ENCODE measurements around the gene CLEC20A. TPM values are rescaled to one million over a fixed set of nuclear protein-coding genes. Genes with fewer than 3 reads are reported as not detected.
"Not testable (repeated sequence)": the region's sequence is repeated elsewhere in the genome, so short reads cannot be mapped to it uniquely, and the experiment has no call there.

CLEC20A gene
- total RNA-seq, 2 donors from 2014 or later = 0.33 to 1.5 TPM

GRCh38 chr1:178504286-178504685, 7.5 kb upstream of the CLEC20A start:
- Mint-ChIP-seq H3K4me3 (no peak overlapping the region), H3K9me3 (no peaks in the 10 kb centered on the region), H3K4me1 (peaks cover 16% of the 10 kb centered on the region), H3K36me3 (ENCODE audit: low read depth) (no peaks in the 10 kb centered on the region), H3K27me3 (ENCODE audit: insufficient read depth) (peaks cover 45% of the 10 kb centered on the region), H3K27ac (no peak overlapping the region)
- H3K4me1 ChIP-seq (ENCODE audit: control insufficient read depth, insufficient read depth, low read length) = peaks cover 5% of the 10 kb centered on the region
- no peak for TF ChIP-seq CTCF (conservative IDR thresholded peaks at IDR 0.05)
- no peak overlapping the region for H3K9ac ChIP-seq (ENCODE audit: extremely low read depth, low read length, poor library complexity, severe bottlenecking)
- peak; percentile 34 for DNase-seq
- H3K9me3 ChIP-seq (ENCODE audit: control insufficient read depth, low read length) = no peaks in the 10 kb centered on the region
- no peak overlapping the region for H3K27ac ChIP-seq (ENCODE audit: low read depth, low read length)
- peaks cover 56% of the 10 kb centered on the region for H3K27me3 ChIP-seq (ENCODE audit: control insufficient read depth, insufficient read depth, low read length, poor library complexity, severe bottlenecking)
- H3K4me3 ChIP-seq (ENCODE audit: low read length) = no peak overlapping the region
- no peaks in the 10 kb centered on the region for H3K36me3 ChIP-seq (ENCODE audit: control insufficient read depth, insufficient read depth, low read length)
- 93 to 96% methylated on average over 4 of the region's 4 CpGs for WGBS, 2 experiments (ENCODE audit: insufficient coverage in 1 of 2, insufficient read length in 1 of 2)

GRCh38 chr1:178503849-178504248, 7.1 kb upstream of the CLEC20A start:
- Histone ChIP-seq H3K9me3 (ENCODE audit: control insufficient read depth, low read length) (no peaks in the 10 kb centered on the region), H3K9ac (ENCODE audit: extremely low read depth, low read length, poor library complexity, severe bottlenecking) (no peak overlapping the region), H3K4me3 (ENCODE audit: low read length) (no peak overlapping the region), H3K27ac (ENCODE audit: low read depth, low read length) (no peak overlapping the region), H3K4me1 (ENCODE audit: control insufficient read depth, insufficient read depth, low read length) (peaks cover 5% of the 10 kb centered on the region), H3K36me3 (ENCODE audit: control insufficient read depth, insufficient read depth, low read length) (no peaks in the 10 kb centered on the region), H3K27me3 (ENCODE audit: control insufficient read depth, insufficient read depth, low read length, poor library complexity, severe bottlenecking) (peaks cover 52% of the 10 kb centered on the region)
- 85 to 88% methylated on average over 5 to 6 of the region's 6 CpGs for WGBS, 2 experiments (ENCODE audit: insufficient coverage in 1 of 2, insufficient read length in 1 of 2)
- Mint-ChIP-seq H3K9me3 (no peaks in the 10 kb centered on the region), H3K27ac (no peak overlapping the region), H3K4me3 (no peak overlapping the region), H3K4me1 (peaks cover 16% of the 10 kb centered on the region), H3K36me3 (ENCODE audit: low read depth) (no peaks in the 10 kb centered on the region), H3K27me3 (ENCODE audit: insufficient read depth) (peaks cover 42% of the 10 kb centered on the region)
- no peak for TF ChIP-seq CTCF (conservative IDR thresholded peaks at IDR 0.05)
- no peak for DNase-seq

GRCh38 chr1:178503316-178503715, 6.6 kb upstream of the CLEC20A start:
- H3K27ac Mint-ChIP-seq = not testable (repeated sequence)
- WGBS, 2 experiments (ENCODE audit: insufficient coverage in 1 of 2, insufficient read length in 1 of 2) = 87 to 96% methylated on average over 9 to 14 of the region's 14 CpGs
- H3K27me3 Mint-ChIP-seq (ENCODE audit: insufficient read depth) = peaks cover 38% of the 10 kb centered on the region

GRCh38 chr1:178502856-178503255, 6.1 kb upstream of the CLEC20A start:
- DNase-seq = peak; percentile 36
- Histone ChIP-seq H3K36me3 (ENCODE audit: control insufficient read depth, insufficient read depth, low read length) (no peaks in the 10 kb centered on the region), H3K9me3 (ENCODE audit: control insufficient read depth, low read length) (no peaks in the 10 kb centered on the region), H3K4me1 (ENCODE audit: control insufficient read depth, insufficient read depth, low read length) (peaks cover 5% of the 10 kb centered on the region), H3K27ac (ENCODE audit: low read depth, low read length) (no peak overlapping the region), H3K4me3 (ENCODE audit: low read length) (no peak overlapping the region), H3K27me3 (ENCODE audit: control insufficient read depth, insufficient read depth, low read length, poor library complexity, severe bottlenecking) (peaks cover 42% of the 10 kb centered on the region), H3K9ac (ENCODE audit: extremely low read depth, low read length, poor library complexity, severe bottlenecking) (no peak overlapping the region)
- Mint-ChIP-seq H3K27me3 (ENCODE audit: insufficient read depth) (peaks cover 36% of the 10 kb centered on the region), H3K9me3 (no peaks in the 10 kb centered on the region), H3K27ac (no peak overlapping the region), H3K4me1 (peaks cover 17% of the 10 kb centered on the region), H3K36me3 (ENCODE audit: low read depth) (no peaks in the 10 kb centered on the region), H3K4me3 (no peak overlapping the region)
- no peak for TF ChIP-seq CTCF (conservative IDR thresholded peaks at IDR 0.05)
- WGBS, 2 experiments (ENCODE audit: insufficient coverage in 1 of 2, insufficient read length in 1 of 2) = 87 to 96% methylated on average over 4 to 5 of the region's 5 CpGs

More at GRCh38 chr1:178503316-178503715, 6.6 kb upstream of the CLEC20A start:
- peak; percentile 36 for DNase-seq
- not testable (repeated sequence) for H3K9ac ChIP-seq (ENCODE audit: extremely low read depth, low read length, poor library complexity, severe bottlenecking); H3K9me3 ChIP-seq (ENCODE audit: control insufficient read depth, low read length); H3K4me1 ChIP-seq (ENCODE audit: control insufficient read depth, insufficient read depth, low read length); H3K4me3 ChIP-seq (ENCODE audit: low read length); H3K36me3 Mint-ChIP-seq (ENCODE audit: low read depth); H3K9me3 Mint-ChIP-seq; H3K27ac ChIP-seq (ENCODE audit: low read depth, low read length); H3K36me3 ChIP-seq (ENCODE audit: control insufficient read depth, insufficient read depth, low read length); H3K4me3 Mint-ChIP-seq
- peaks cover 47% of the 10 kb centered on the region for H3K27me3 ChIP-seq (ENCODE audit: control insufficient read depth, insufficient read depth, low read length, poor library complexity, severe bottlenecking)
- H3K4me1 Mint-ChIP-seq = peaks cover 16% of the 10 kb centered on the region

Measured in endodermal cell (in vitro differentiated cells).